ENCODE data around the gene ARHGEF26.

DNA sequence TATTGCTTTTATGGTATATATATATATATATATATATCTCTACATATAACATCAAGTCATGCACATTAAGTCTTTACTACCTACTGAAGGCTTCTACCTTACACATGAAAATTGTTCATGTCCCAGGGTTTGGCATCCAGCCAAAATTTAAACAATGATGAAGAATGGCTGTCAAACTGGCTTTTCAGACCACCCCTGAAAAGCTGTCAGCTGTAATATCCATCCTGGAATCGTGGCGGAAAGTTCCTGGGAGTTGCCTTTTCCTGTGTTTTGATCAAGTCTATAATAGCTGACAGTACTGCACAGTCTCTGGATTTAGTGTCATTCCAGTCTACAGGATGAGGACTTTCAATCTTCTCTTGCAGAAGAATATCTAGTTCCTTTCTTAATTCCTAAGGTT is 154.8 kb downstream of the ARHGEF26 start:
- TF ChIP-seq, protein P1, sequence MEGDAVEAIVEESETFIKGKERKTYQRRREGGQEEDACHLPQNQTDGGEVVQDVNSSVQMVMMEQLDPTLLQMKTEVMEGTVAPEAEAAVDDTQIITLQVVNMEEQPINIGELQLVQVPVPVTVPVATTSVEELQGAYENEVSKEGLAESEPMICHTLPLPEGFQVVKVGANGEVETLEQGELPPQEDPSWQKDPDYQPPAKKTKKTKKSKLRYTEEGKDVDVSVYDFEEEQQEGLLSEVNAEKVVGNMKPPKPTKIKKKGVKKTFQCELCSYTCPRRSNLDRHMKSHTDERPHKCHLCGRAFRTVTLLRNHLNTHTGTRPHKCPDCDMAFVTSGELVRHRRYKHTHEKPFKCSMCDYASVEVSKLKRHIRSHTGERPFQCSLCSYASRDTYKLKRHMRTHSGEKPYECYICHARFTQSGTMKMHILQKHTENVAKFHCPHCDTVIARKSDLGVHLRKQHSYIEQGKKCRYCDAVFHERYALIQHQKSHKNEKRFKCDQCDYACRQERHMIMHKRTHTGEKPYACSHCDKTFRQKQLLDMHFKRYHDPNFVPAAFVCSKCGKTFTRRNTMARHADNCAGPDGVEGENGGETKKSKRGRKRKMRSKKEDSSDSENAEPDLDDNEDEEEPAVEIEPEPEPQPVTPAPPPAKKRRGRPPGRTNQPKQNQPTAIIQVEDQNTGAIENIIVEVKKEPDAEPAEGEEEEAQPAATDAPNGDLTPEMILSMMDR (IDR thresholded peaks at IDR 0.05) = no peak
- no peak for TF ChIP-seq POLR2A (IDR thresholded peaks at IDR 0.05)
- TF ChIP-seq POLR2AphosphoS5 (IDR thresholded peaks at IDR 0.05; ENCODE audit: insufficient read depth in 1 of 2, low read depth in 1 of 2) = no peak

Data from vagina (tissue), 2 donors.